H9 (cell line): Measurements from ENCODE around the gene RNF141. TPM values are rescaled to one million over a fixed set of nuclear protein-coding genes. Genes with fewer than 3 reads are reported as not detected.

Source experiments
- DNase-seq: peaks from one replicate; pipeline ENCODE4 v3.0.0-alpha.2; 2017
- H2AFZ ChIP-seq: one replicate; pipeline ENCODE4 v1.6.1; 2013; ENCODE audit warnings: mild to moderate bottlenecking, low read length, control low read depth, moderate library complexity
- H2AK5ac ChIP-seq: 2 replicates; pipeline ENCODE4 v1.6.1; 2013; ENCODE audit warnings: low read length, control low read depth, mixed read lengths; ENCODE audit not compliant: insufficient read length
- H2BK120ac ChIP-seq: one replicate; pipeline ENCODE4 v1.6.1; 2013; ENCODE audit warnings: low read depth, mild to moderate bottlenecking, low read length, control low read depth, inconsistent platforms; ENCODE audit not compliant: poor library complexity, severe bottlenecking
- H2BK12ac ChIP-seq: 2 replicates; pipeline ENCODE4 v1.6.1; 2013; ENCODE audit warnings: low read length, control low read depth, mixed read lengths, low read depth; ENCODE audit not compliant: insufficient read length
- H2BK15ac ChIP-seq: 2 replicates; pipeline ENCODE4 v1.6.1; 2013; ENCODE audit warnings: low read depth, low read length, control low read depth
- H2BK20ac ChIP-seq: one replicate; pipeline ENCODE4 v1.6.1; 2013; ENCODE audit warnings: low read depth, mild to moderate bottlenecking, low read length, control low read depth, inconsistent platforms; ENCODE audit not compliant: poor library complexity, severe bottlenecking
- H2BK5ac ChIP-seq: 2 replicates; pipeline ENCODE4 v1.6.1; 2013; ENCODE audit warnings: low read length, control low read depth, mixed read lengths; ENCODE audit not compliant: insufficient read length
- H3K14ac ChIP-seq: 2 replicates; pipeline ENCODE4 v1.6.1; 2013; ENCODE audit warnings: low read length, control low read depth; ENCODE audit not compliant: insufficient read depth
- H3K18ac ChIP-seq: 2 replicates; pipeline ENCODE4 v1.6.1; 2013; ENCODE audit warnings: low read depth, mild to moderate bottlenecking, mixed read lengths, low read length, control low read depth; ENCODE audit not compliant: insufficient read length
- H3K23ac ChIP-seq: 2 replicates; pipeline ENCODE4 v1.6.1; 2013; ENCODE audit warnings: low read length, control low read depth, mixed read lengths, low read depth; ENCODE audit not compliant: insufficient read length
- H3K23me2 ChIP-seq: 2 replicates; pipeline ENCODE4 v1.6.1; 2013; ENCODE audit warnings: low read depth, mild to moderate bottlenecking, mixed read lengths, low read length, control low read depth; ENCODE audit not compliant: insufficient read length, poor library complexity, severe bottlenecking
- H3K27ac ChIP-seq: 2 replicates; pipeline ENCODE4 v1.5.1; 2013; ENCODE audit warnings: low read length, control low read depth, mixed read lengths, low read depth; ENCODE audit not compliant: insufficient read length
- H3K27me3 ChIP-seq: 2 replicates; pipeline ENCODE4 v1.6.1; 2013; ENCODE audit warnings: low read length, control low read depth, inconsistent platforms; ENCODE audit not compliant: insufficient read depth
- H3K4ac ChIP-seq: 2 replicates; pipeline ENCODE4 v1.6.1; 2013; ENCODE audit warnings: low read depth, mild to moderate bottlenecking, control low read depth, inconsistent platforms, low read length, moderate library complexity
- H3K4me1 ChIP-seq: 2 replicates; pipeline ENCODE4 v1.6.1; 2013; ENCODE audit warnings: low read length, control low read depth, inconsistent platforms; ENCODE audit not compliant: insufficient read depth
- H3K4me2 ChIP-seq: 2 replicates; pipeline ENCODE4 v1.6.1; 2013; ENCODE audit warnings: low read length, control low read depth, mixed read lengths; ENCODE audit not compliant: insufficient read length, insufficient read depth
- H3K56ac ChIP-seq: 2 replicates; pipeline ENCODE4 v1.6.1; 2013; ENCODE audit warnings: low read depth, mild to moderate bottlenecking, mixed read lengths, low read length, control low read depth; ENCODE audit not compliant: insufficient read length
- H3K79me1 ChIP-seq: 2 replicates; pipeline ENCODE4 v1.6.1; 2013; ENCODE audit warnings: low read depth, mild to moderate bottlenecking, moderate library complexity, low read length, control low read depth, inconsistent platforms; ENCODE audit not compliant: insufficient read depth, poor library complexity, severe bottlenecking
- H3K79me2 ChIP-seq: 2 replicates; pipeline ENCODE4 v1.6.1; 2013; ENCODE audit warnings: low read length, control low read depth, inconsistent platforms; ENCODE audit not compliant: insufficient read depth
- H3K9ac ChIP-seq: 2 replicates; pipeline ENCODE4 v1.6.1; 2013; ENCODE audit warnings: low read length, control low read depth, mixed read lengths; ENCODE audit not compliant: insufficient read length; ENCODE audit errors: extremely low read depth
- H3K9me3 ChIP-seq: one replicate; pipeline ENCODE4 v1.6.1; 2013; ENCODE audit warnings: low read depth, low read length, inconsistent platforms; ENCODE audit not compliant: control insufficient read depth
- H3T11ph ChIP-seq: one replicate; pipeline ENCODE4 v1.6.1; 2013; ENCODE audit warnings: mild to moderate bottlenecking, low read length, control low read depth, inconsistent platforms
- H4K20me1 ChIP-seq: one replicate; pipeline ENCODE4 v1.6.1; 2013; ENCODE audit not compliant: control insufficient read depth, insufficient read length, insufficient read depth
- H4K5ac ChIP-seq: 2 replicates; pipeline ENCODE4 v1.6.1; 2013; ENCODE audit warnings: low read depth, mild to moderate bottlenecking, mixed read lengths, low read length, control low read depth; ENCODE audit not compliant: insufficient read length
- H4K8ac ChIP-seq: replicated peaks from 2 replicates; pipeline ENCODE4 v1.6.1; 2013; ENCODE audit warnings: low read length, control low read depth, mixed read lengths, low read depth; ENCODE audit not compliant: insufficient read length
- H4K91ac ChIP-seq: 2 replicates; pipeline ENCODE4 v1.6.1; 2013; ENCODE audit warnings: low read depth, mild to moderate bottlenecking, moderate library complexity, mixed read lengths, low read length, control low read depth; ENCODE audit not compliant: insufficient read length
- H3K27ac Mint-ChIP-seq, 3 experiments: 2 replicates in 2 of 3; 3 replicates in 1 of 3; pipeline ENCODE4 v1.8.0; 2020 to 2021; ENCODE audit warnings: mixed read lengths in 3 of 3, mild to moderate bottlenecking in 1 of 3, moderate library complexity in 1 of 3
- H3K27me3 Mint-ChIP-seq: 2 replicates; pipeline ENCODE4 v1.8.0; 2021; ENCODE audit warnings: low read depth, mild to moderate bottlenecking, moderate library complexity, mixed read lengths
- H3K36me3 Mint-ChIP-seq, 3 experiments: 2 replicates in 2 of 3; 3 replicates in 1 of 3; pipeline ENCODE4 v1.8.0; 2020 to 2021; ENCODE audit warnings: low read depth in 3 of 3, mixed read lengths in 3 of 3; ENCODE audit not compliant: insufficient read depth in 1 of 3
- H3K4me1 Mint-ChIP-seq, 2 experiments: 2 replicates each; pipeline ENCODE4 v1.8.0; 2020; ENCODE audit warnings: mixed read lengths in 2 of 2
- H3K4me3 Mint-ChIP-seq, 2 experiments: 2 replicates in 1 of 2; 3 replicates in 1 of 2; pipeline ENCODE4 v1.8.0; 2020 to 2021; ENCODE audit warnings: mild to moderate bottlenecking in 2 of 2, mixed read lengths in 2 of 2, moderate library complexity in 1 of 2
- H3K9me3 Mint-ChIP-seq, 2 experiments: 2 replicates in 1 of 2; 3 replicates in 1 of 2; pipeline ENCODE4 v1.8.0; 2020; ENCODE audit warnings: mild to moderate bottlenecking in 2 of 2, mixed read lengths in 2 of 2, moderate library complexity in 1 of 2
- WGBS: extraction: QIAGEN DNeasy Blood & Tissue Kit; methylation state at CpG from one replicate; pipeline ENCODE4 v1.1.7; 2013; ENCODE audit warnings: missing lambda C conversion rate, low lambda C conversion rate, mixed read lengths; ENCODE audit not compliant: insufficient read length; ENCODE audit errors: extremely low coverage; 5-methylcytosine and 5-hydroxymethylcytosine counted together
- total RNA-seq: library from RNA; stranded (reverse); gene quantifications from 2 replicates; pipeline ENCODE4 v1.2.1, GENCODE V29; 2021
- TF ChIP-seq, protein P1 (sequence below): fragments of 200-600 bp; sonication (generic); conservative IDR thresholded peaks from 3 replicates; pipeline ENCODE4 v1.8.0; 2021; ENCODE audit warnings: antibody characterized with exemption, mild to moderate bottlenecking

Gene RNF141
- total RNA-seq, 1 experiment from 2014 or later = 24.7 TPM

DNA sequence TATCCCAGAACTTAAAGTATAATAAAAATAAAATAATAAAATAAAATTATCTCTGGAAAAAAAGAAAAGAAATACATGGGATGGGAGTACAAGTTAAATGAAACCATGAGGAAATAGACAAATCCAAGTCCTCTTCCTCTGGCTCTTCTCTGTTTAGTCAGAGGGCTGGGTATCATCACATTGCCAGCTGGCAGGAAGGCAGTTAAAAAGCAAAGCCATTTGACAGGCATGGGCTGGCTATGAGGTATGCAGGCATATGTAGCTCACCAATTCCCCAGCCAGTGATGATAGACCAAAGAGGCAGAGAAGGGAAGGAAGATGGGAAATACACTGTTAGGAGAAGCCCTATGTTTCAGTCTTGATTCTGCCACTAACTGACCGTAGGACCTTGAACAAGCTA, 21.0 kb upstream of the RNF141 start:
- H3T11ph ChIP-seq = no peak overlapping the region
- no peaks in the 10 kb centered on the region for H3K79me2 ChIP-seq
- no peak overlapping the region for H3K27ac Mint-ChIP-seq
- H3K27me3 ChIP-seq = no peaks in the 10 kb centered on the region
- no peak overlapping the region for H3K4ac ChIP-seq
- H4K91ac ChIP-seq = no peak overlapping the region
- H2BK15ac ChIP-seq = no peak overlapping the region
- no peak overlapping the region for H4K8ac ChIP-seq
- H3K14ac ChIP-seq = no peak overlapping the region
- DNase-seq = no peak
- H3K23ac ChIP-seq = no peak overlapping the region
- no peaks in the 10 kb centered on the region for H3K4me1 ChIP-seq
- H3K9me3 Mint-ChIP-seq = no peaks in the 10 kb centered on the region
- H3K9me3 ChIP-seq = no peaks in the 10 kb centered on the region
- TF ChIP-seq, protein P1, sequence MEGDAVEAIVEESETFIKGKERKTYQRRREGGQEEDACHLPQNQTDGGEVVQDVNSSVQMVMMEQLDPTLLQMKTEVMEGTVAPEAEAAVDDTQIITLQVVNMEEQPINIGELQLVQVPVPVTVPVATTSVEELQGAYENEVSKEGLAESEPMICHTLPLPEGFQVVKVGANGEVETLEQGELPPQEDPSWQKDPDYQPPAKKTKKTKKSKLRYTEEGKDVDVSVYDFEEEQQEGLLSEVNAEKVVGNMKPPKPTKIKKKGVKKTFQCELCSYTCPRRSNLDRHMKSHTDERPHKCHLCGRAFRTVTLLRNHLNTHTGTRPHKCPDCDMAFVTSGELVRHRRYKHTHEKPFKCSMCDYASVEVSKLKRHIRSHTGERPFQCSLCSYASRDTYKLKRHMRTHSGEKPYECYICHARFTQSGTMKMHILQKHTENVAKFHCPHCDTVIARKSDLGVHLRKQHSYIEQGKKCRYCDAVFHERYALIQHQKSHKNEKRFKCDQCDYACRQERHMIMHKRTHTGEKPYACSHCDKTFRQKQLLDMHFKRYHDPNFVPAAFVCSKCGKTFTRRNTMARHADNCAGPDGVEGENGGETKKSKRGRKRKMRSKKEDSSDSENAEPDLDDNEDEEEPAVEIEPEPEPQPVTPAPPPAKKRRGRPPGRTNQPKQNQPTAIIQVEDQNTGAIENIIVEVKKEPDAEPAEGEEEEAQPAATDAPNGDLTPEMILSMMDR = no peak
- no CpG with 5 or more reads among the region's 1 CpG for WGBS
- no peak overlapping the region for H2BK20ac ChIP-seq
- no peak overlapping the region for H2AK5ac ChIP-seq
- no peaks in the 10 kb centered on the region for H3K27me3 Mint-ChIP-seq
- no peak overlapping the region for H4K5ac ChIP-seq
- H2BK5ac ChIP-seq = no peak overlapping the region
- H3K56ac ChIP-seq = no peak overlapping the region
- H2BK12ac ChIP-seq = no peak overlapping the region
- H2BK120ac ChIP-seq = no peak overlapping the region
- H3K23me2 ChIP-seq = no peaks in the 10 kb centered on the region
- no peak overlapping the region for H2AFZ ChIP-seq
- no peaks in the 10 kb centered on the region for H3K36me3 Mint-ChIP-seq
- no peaks in the 10 kb centered on the region for H3K4me1 Mint-ChIP-seq
- H3K27ac ChIP-seq = no peak overlapping the region
- H3K4me2 ChIP-seq = no peak overlapping the region
- no peak overlapping the region for H3K9ac ChIP-seq
- H3K79me1 ChIP-seq = no peaks in the 10 kb centered on the region
- H4K20me1 ChIP-seq = no peaks in the 10 kb centered on the region
- no peak overlapping the region for H3K4me3 Mint-ChIP-seq
- H3K18ac ChIP-seq = no peak overlapping the region
